Sigmoid colon (tissue), 7 donors: Measurements from ENCODE around the gene SLC38A8. TPM values are rescaled to one million over a fixed set of nuclear protein-coding genes. Genes with fewer than 3 reads are reported as not detected.

ENCODE experiments used
- DNase-seq: peaks from one replicate; pipeline ENCODE4 v3.0.0-alpha.2; 2019
- H3K27ac ChIP-seq, 4 donors: fragments of 200-600 bp; sonication (generic); one replicate each; pipeline ENCODE4 v1.5.1; 2016 to 2019; ENCODE audit warnings: mild to moderate bottlenecking in 1 of 4
- H3K27me3 ChIP-seq, 3 donors: fragments of 200-600 bp; sonication (generic); one replicate each; pipeline ENCODE4 v1.5.1; 2019; ENCODE audit warnings: mild to moderate bottlenecking in 1 of 3
- H3K36me3 ChIP-seq, 4 donors: fragments of 200-600 bp; sonication (generic); one replicate each; pipeline ENCODE4 v1.5.1; 2016 to 2019
- H3K4me1 ChIP-seq, 4 donors: fragments of 200-600 bp; sonication (generic); one replicate each; pipeline ENCODE4 v1.5.1; 2017 to 2019
- H3K4me3 ChIP-seq, 4 donors: fragments of 200-600 bp; sonication (generic); one replicate each; pipeline ENCODE4 v1.5.1; 2017 to 2019; ENCODE audit warnings: mild to moderate bottlenecking in 2 of 4, moderate library complexity in 1 of 4
- H3K9me3 ChIP-seq, 4 donors: fragments of 200-600 bp in 3 of 4; sonication (generic) in 3 of 4; one replicate each; pipeline versions ENCODE4 v1.5.1 to v1.6.1; 2013 to 2019
- CTCF ChIP-seq, 4 experiments: fragments of 450-650 bp in 3 of 4; fragments of 200-600 bp in 1 of 4; IDR thresholded peaks; one replicate each; pipeline ENCODE4 v1.5.1; 2016 to 2019; ENCODE audit warnings: antibody characterized with exemption in 4 of 4, mild to moderate bottlenecking in 3 of 4, moderate library complexity in 2 of 4
- EP300 ChIP-seq, 4 donors: sonication (generic); formaldehyde crosslinking; IDR thresholded peaks; one replicate each; pipeline ENCODE4 v1.6.1; 2017; ENCODE audit warnings: antibody characterized with exemption in 4 of 4
- POLR2A ChIP-seq, 2 donors: fragments of 450-650 bp; IDR thresholded peaks; one replicate each; pipeline ENCODE4 v1.6.1; 2016; ENCODE audit warnings: antibody characterized with exemption in 2 of 2, mild to moderate bottlenecking in 2 of 2, moderate library complexity in 2 of 2
- POLR2AphosphoS5 ChIP-seq, 4 donors: sonication (generic); formaldehyde crosslinking; IDR thresholded peaks; one replicate each; pipeline ENCODE4 v1.6.1; 2017; ENCODE audit warnings: antibody characterized with exemption in 4 of 4
- WGBS, 2 donors: extraction: QIAGEN DNeasy Blood & Tissue Kit; methylation state at CpG; one replicate each; pipeline ENCODE4 v1.1.7; 2013; 5-methylcytosine and 5-hydroxymethylcytosine counted together
- intact Hi-C: fragments of 100-400 bp; cut with DNase I; formaldehyde crosslinking; loops from one replicate; pipeline ENCODE4 v1.15.1; 2023
- polyA plus RNA-seq, 3 donors: library from polyadenylated mRNA; stranded (reverse); fragments of 200-250 nt; gene quantifications; one replicate each; pipeline ENCODE4 v1.2.3, GENCODE V29; 2013
- total RNA-seq, 4 donors: library from RNA; depleted of rRNA; stranded (reverse); fragments of >200 nt; gene quantifications; one replicate each; pipeline ENCODE4 v1.1.0, GENCODE V29; 2016
- donor health status: healthy with polysubstance abuse.
- donor health status: Bipolar disorder and iron deficiency.
- donor health status: healthy.

SLC38A8 gene
- total and polyA plus RNA-seq, 7 donors, result not detected

- intact Hi-C loops, result no loop called here
- H3K36me3 ChIP-seq, result peaks cover 9 to 47% (median 15%) of the 10 kb centered on the region in 4 donors
These were observed 6.9 kb upstream of the SLC38A8 start for GRCh38 chr16:84049403-84050060.

GRCh38 chr16:84048871-84049270, 6.3 kb upstream of the SLC38A8 start:
- peak; percentile 47 for DNase-seq
- H3K4me3 ChIP-seq, result no peak overlapping the region
- H3K27ac ChIP-seq, result no peak overlapping the region
- H3K4me1 ChIP-seq, result no peaks in the 10 kb centered on the region
- intact Hi-C loops, result no loop called here
- H3K36me3 ChIP-seq, result peaks cover 9 to 41% (median 11%) of the 10 kb centered on the region in 4 donors
- WGBS, 2 donors, result 94 to 95% methylated on average over 13 of the region's 13 CpGs
- no peak for TF ChIP-seq CTCF (IDR thresholded peaks at IDR 0.05)
- no peak for TF ChIP-seq POLR2A (IDR thresholded peaks at IDR 0.05)
- no peak for TF ChIP-seq EP300 (IDR thresholded peaks at IDR 0.05)
- no peak for TF ChIP-seq POLR2AphosphoS5 (IDR thresholded peaks at IDR 0.05)
- H3K27me3 ChIP-seq, result no peaks in the 10 kb centered on the region
- no peaks in the 10 kb centered on the region for H3K9me3 ChIP-seq

More at GRCh38 chr16:84049403-84050060, 6.9 kb upstream of the SLC38A8 start:
- Histone ChIP-seq H3K4me3 (no peak overlapping the region), H3K9me3 (no peaks in the 10 kb centered on the region), H3K4me1 (no peaks in the 10 kb centered on the region), H3K27ac (no peak overlapping the region), H3K27me3 (no peaks in the 10 kb centered on the region)
- TF ChIP-seq EP300 (IDR thresholded peaks at IDR 0.05) (no peak), POLR2A (IDR thresholded peaks at IDR 0.05) (no peak), CTCF (IDR thresholded peaks at IDR 0.05) (no peak), POLR2AphosphoS5 (IDR thresholded peaks at IDR 0.05) (no peak)
- WGBS, 2 donors, result 88 to 92% methylated on average over 13 of the region's 13 CpGs
- DNase-seq, result peak; percentile 49

- no peaks in the 10 kb centered on the region for H3K27me3 ChIP-seq
- H3K36me3 ChIP-seq, result peaks cover 6 to 35% (median 10%) of the 10 kb centered on the region in 4 donors
- H3K4me1 ChIP-seq, result no peaks in the 10 kb centered on the region
- intact Hi-C loops, result no loop called here
- WGBS, 2 donors, result 45 to 78% methylated on average over 7 of the region's 7 CpGs
- peak; percentile 40 for DNase-seq
- no peak overlapping the region for H3K4me3 ChIP-seq
- no peak overlapping the region for H3K27ac ChIP-seq
- TF ChIP-seq POLR2AphosphoS5 (IDR thresholded peaks at IDR 0.05), result no peak
- no peak for TF ChIP-seq EP300 (IDR thresholded peaks at IDR 0.05)
- TF ChIP-seq CTCF (IDR thresholded peaks at IDR 0.05), result no peak
- TF ChIP-seq POLR2A (IDR thresholded peaks at IDR 0.05), result no peak
- no peaks in the 10 kb centered on the region for H3K9me3 ChIP-seq
These were observed 5.7 kb upstream of the SLC38A8 start for GRCh38 chr16:84048270-84048669.

- no peaks in the 10 kb centered on the region for H3K9me3 ChIP-seq
- H3K36me3 ChIP-seq, result peaks cover 4 to 28% (median 8%) of the 10 kb centered on the region in 4 donors
- H3K27ac ChIP-seq, result no peak overlapping the region
- TF ChIP-seq POLR2A (IDR thresholded peaks at IDR 0.05) (no peak), EP300 (IDR thresholded peaks at IDR 0.05) (no peak), POLR2AphosphoS5 (IDR thresholded peaks at IDR 0.05) (no peak), CTCF (IDR thresholded peaks at IDR 0.05) (no peak)
- H3K4me1 ChIP-seq, result no peaks in the 10 kb centered on the region
- no peak overlapping the region for H3K4me3 ChIP-seq
- WGBS, 2 donors, result 85 to 88% methylated on average over 6 of the region's 6 CpGs
- peak; percentile 52 for DNase-seq
- peaks cover 0 to 5% (median 0%) of the 10 kb centered on the region in 3 donors for H3K27me3 ChIP-seq
- intact Hi-C loops, result no loop called here
These were observed 5.0 kb upstream of the SLC38A8 start for GRCh38 chr16:84047626-84048025.
